ENCODE data around the gene GNA12.

GNA12 gene, protein sequence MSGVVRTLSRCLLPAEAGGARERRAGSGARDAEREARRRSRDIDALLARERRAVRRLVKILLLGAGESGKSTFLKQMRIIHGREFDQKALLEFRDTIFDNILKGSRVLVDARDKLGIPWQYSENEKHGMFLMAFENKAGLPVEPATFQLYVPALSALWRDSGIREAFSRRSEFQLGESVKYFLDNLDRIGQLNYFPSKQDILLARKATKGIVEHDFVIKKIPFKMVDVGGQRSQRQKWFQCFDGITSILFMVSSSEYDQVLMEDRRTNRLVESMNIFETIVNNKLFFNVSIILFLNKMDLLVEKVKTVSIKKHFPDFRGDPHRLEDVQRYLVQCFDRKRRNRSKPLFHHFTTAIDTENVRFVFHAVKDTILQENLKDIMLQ

DNA sequence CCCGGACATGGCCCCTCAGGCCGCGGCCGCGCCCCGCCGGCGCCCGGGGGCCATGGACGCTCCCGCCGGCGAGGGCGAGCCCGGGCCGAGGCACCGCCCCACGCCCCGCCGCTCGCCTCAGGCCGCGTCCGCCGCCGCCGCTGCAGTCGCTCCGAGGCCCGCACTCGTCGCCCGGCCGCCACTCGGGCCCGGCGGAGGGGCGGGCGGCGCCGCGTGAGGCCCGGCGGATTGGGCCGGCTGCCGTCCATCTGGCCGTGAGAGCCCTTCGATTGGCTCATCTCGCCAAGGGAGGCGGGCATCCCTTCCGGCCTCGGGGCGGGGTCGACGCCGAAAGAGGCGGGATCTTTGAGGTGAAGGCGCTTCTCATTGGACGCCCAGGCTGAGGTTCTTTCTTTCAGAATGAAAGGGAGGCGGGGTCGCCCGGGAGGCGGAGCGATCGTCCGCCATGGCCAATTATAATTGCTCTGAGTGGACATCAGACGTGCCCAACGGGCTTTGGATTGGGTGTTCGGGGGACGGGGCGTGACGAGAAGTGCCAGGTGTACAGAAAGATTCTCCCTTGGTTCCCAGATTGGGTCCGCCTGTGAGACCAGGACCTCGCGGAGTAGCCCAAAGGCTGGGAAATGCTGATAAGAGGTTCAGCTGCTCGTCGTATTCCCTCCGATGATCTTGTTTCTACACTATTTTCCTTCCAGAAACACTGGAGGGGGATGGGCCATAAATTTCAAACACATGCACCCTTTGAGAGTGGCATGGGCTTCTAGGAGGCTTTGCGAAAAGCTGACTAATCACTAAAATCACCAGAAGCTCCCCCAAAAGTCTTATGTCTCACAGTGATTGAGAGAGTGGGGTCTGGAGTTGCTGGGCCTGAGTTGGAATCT is at the start of gene GNA12:
Gene GNA12 (minus strand): TSS at position 156 of the 881 bp plus-strand sequence. CDS start 147 bp downstream, at position 9.
- DNase-seq = peak; percentile 81 to 99 (median 97)

DNA sequence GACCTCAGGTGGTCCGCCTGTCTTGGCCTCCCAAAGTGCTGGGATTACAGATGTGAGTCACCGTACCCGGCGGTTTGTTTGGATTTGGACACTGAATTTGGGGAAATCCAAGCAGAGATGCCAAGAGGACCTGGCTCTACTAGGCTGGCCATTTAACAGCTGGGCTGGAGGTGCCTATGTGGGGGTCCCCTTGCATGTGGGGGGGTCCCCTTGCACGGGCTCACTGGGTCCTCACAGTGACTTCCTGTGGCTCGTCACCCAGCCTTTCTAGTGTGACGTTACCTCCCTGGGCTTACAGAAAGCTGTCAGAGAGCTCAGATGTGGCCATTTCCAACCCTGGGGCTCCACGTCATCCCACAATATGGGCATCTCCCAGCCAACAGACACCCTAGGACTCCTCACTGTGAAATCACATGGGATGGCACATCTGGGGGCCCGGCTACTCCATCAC is 49.3 kb upstream of the GNA12 start:
- no peak for DNase-seq

DNA sequence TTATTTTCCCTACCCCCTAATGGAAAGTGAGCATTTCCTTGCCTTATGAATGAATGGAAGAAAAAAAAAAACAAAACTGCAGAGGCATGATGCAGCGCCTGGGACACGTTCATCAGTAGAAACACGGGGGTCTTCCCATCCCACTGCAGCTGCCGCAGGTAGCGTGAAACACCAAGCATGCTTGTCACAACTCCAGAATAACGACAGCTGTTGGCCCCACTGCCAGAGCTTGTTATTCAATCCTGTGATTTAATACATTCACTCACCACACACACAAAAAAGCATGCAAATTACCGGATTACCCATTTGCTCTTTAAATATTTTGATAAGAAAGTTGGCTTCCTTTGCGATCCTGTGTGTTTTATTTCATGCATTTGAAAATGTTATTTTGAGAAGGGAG is 48.4 kb upstream of the GNA12 start:
- DNase-seq = no peak

DNA sequence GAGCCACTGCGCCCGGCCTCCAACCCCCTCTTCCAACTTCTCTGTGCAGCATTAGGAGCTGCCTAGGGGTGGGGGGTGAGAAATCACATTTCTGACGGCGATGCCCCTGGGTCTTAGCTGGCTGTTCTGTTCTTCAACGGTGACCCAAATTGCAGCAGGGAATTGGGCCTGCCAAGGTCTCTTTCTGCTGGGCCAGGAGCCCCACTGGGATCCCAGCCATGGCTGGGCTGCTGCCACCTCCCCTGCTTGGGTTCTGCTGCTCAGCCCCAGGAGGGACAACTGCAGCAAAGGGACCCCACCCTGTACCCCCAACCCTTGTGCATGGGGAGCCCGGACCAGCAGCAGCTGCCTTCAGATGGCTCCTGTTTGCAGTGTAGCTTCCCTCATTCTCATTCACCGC is 43.7 kb upstream of the GNA12 start:
- peak in 7 of 58 donors; percentile 13 to 26 (median 16) for DNase-seq

DNA sequence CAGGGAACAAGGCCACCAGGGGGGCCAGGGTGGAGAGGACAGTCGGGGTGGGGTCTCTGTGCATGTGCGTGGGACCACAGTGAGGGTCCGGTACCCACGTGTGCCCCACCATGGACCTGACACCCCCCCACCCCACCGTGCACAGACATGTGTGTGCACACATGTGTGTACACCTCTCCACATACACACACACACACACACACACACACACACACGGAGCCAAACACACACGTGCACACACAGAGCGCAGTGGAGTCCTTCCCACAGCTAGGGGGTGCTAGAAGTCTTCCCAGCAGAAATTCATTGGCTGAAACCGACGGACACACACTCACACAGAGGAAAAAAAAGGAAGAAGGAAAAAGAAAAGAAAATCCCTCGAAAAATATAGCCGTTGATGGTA is 42.8 kb upstream of the GNA12 start:
- peak in 26 of 58 donors; percentile 5 to 64 (median 22) for DNase-seq

DNA sequence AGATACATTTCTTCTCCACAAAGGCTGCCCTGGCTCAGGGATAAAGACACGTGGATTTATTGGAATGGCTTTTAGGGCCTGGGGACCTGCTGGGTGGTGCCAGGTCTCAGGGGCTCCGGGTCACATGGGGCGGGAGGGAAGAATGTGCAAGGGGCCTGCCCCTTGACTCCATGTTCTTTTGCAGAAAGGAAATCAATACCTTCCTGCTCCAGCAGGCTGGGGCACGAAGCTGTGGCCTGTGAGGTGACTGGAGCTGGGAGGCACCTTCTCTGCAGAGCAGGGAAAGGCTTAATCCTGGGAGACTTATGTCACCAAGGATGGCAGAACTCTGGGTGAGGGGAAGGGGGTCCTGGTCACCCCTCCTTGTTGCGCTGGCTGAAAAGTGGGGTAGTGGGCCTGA is 42.3 kb upstream of the GNA12 start:
- no peak for DNase-seq

DNA sequence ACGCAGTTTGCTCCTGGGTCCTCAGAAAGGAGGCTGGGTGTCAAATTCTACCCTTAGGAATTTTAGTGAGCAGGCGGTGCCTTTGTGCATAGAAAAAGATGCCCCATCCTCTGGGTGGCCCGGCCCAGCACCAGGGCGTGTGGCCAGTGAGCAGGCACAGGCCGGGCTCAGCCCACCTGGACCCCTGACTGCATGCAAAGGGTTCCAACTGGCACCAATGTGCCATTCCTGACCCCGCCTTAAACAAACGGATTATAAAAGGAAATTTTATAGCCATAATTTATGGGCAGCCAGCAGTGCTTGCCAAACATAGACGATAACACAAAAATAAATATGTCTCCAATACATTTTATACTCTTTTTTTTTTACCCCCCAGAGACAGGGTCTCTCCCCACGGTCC is 40.1 kb upstream of the GNA12 start:
- DNase-seq = no peak

DNA sequence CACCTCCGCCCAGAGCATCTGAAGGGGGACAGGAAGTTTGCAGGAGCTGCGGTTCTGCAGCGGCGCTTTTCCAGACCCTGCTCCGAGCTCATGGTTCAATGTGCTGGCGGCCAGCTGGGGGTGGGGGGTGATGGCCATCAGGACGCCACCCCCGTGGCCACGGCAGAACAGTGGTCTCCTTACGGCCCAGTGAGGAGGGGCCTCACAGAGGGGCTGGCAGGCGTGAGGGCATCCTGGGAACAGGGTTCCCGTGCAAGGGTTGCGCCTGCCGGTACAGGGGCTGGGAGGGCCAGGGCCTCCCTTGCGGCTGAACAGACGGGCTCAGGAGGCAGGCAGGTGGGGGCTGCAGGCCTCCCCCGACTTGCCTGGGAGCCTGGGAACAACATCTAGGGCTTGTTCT is 39.0 kb upstream of the GNA12 start:
- DNase-seq = no peak

DNA sequence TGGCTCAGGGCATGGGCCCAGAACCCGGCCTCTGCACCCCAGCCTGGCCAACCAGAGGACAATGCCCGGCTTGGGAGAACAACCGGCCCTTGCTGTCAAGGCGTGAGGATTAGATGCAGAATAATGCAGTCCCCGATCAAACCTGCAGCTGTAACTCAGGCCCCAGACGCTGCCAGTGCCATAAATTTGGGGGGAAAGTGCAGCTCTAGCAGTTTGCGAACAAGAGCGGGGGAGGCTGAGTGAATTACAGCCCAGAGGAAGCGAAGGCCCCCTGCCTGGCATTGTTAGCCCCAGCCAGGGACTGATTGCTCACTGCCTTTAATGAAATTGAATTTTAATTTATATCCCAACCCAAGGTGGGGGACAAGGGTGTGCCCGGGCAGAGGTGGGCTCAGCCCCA is 38.0 kb upstream of the GNA12 start:
- no peak for DNase-seq

DNA sequence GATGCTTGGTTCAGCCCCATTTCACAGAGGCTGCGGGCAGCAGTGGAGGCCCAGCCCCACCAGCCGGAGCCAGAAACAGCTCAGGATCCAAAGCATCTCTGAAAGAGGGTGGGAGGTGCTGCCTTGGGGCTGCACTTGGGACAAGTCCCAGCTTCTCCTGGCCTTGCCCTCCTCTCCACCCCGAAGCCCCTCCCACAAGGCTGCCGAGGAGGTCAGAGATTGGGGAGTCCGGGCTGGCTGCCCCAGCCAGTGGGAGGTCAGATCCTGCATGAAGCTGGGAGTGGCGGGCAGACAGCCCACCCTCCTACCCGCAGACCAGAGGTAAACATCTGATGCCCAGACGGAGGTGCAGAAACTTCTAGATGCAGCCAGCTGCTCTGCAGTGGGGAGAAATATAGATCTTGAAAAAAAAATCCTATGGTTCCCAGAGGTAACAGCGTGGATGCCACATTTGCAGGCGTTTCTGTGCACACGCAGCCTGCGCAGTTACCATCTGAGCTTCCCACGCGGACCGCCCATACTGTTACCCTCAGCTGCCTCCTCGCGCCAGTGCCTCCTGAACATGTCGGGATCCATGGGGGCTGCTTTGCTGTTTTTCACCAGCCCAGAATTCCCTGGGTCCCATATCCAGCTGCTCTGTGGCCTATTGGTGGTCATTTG is 36.9 kb upstream of the GNA12 start:
- no peak for DNase-seq

DNA sequence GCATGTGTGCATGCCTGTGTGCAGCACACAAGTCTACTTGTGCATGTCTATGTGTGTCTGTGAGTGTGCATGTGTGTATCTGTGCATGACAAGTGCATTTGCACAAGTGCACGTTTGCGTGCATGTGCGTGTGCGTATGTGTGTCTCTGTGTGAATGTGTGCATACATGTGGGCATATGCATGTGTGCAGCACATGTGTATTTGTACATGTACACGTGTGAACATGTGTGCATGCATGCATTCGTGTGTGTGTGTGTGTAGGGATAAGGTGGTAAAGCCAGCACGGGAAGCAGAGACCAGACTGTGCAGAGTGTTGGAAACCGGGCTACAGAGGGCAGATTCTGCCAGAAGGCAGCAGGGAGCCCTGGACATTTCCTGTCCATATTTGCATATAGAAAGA is 35.9 kb upstream of the GNA12 start:
- no peak for DNase-seq

DNA sequence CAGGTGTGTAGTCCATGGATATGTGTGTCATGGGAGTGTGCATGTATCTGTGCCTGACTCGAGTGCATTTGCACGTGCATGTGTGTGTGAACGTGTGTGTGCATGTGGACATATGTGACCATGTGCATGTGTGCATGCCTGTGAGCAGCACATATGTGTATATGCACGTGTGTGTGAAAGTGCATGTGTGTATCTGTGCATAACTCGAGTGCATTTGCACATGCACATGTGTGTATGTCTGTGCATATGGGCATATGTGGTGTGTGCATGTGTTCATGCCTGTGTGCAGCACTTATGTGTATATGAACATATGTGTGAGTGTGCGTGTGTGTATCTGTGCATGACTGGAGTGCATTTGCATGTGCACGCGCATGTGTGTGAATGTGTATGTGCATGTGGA is 35.2 kb upstream of the GNA12 start:
- DNase-seq = no peak

DNA sequence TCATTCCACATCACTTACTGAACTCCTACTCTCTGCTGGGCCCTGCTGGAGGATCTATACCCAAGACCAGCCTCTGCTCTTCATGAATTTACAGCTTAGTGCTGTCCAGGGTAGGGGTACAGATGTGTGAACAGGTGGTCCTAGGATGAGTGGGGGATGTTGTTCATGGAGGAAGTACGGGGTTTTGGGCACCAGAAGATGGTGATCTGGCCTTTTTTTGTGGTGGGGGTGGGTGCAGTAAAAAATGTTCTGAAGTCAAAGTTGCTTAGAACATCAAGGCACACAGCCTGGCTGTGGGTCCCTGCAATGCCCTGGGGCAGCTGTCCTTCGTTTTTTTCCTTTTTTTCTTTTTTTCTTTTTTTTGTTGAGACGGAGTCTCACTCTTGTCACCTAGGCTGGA is 34.2 kb upstream of the GNA12 start:
- DNase-seq = no peak

DNA sequence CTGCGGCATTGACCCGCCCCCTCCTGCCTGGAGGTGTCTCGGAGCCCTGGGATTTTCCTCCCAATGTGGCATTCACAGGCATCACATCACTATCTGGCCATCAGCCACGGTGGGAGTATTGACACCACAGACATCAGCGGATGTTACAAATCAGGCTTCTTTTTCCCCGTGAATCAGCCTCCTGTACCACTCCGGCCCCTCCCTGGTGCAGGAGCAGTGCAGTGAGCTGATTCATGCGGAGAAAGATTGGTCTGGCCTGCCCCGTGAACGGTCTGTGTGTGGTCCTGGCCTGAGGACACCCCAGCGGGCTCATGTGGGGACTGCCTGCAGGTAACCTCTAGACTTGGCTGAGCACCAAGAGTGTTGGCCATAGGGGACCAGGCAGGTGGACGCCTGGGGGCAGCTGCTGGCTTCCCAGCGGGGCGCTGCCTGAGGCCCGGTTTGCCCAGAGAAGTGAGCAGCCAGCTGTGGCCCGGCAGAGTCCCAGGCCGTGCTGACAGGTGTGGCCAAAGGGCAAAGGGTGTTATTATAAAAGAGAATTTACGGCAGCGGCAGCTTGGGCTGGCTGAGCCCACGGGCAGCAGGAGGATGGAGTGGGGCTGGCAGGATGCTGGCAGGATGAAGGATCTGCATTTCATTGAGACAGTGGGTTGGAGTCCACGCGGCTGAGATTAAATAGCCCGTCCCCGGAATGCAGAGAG is 32.1 kb upstream of the GNA12 start:
- peak in 17 of 58 donors; percentile 12 to 58 (median 29) for DNase-seq

DNA sequence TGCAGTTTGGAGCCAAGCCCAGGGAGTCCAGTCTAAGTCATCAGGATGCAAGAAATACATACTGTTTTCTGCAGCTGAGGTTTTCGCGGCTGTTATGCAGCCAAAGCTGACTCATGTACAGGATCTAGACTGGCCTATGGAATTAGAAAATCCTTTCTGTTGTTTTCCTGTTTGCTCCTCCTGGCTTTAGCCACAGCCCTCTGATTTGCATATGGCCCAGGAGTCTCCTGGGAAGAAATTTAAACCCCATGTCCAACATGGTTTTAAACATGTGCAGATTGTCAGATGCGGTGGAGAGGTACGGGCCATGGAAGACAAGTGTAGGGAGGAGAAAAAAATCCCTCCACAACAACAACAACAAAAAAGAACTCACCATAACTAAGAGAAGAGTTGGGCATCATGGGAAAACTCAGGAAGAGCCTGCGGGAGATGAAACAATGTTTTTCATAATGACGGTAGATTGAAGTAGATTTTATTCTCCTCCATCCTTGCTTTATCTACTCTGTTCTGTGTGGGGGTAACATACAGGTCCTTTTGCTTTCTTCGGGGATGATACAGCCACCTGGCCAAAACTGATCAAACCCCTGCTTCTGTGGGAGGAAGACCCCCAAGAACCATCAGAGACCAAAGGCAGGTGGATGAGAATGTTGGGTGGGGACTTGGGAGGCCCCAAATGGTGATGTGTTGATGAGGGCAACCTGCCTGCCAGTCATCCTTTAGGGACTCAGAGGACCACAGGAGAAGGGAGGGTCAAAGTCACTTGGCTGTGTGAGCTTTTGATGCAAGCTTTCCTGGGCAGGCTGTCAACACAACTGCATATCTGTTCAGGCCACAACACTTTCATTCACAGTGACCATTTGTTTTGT is 29.8 kb upstream of the GNA12 start:
- peak in 12 of 58 donors; percentile 14 to 49 (median 26) for DNase-seq

DNA sequence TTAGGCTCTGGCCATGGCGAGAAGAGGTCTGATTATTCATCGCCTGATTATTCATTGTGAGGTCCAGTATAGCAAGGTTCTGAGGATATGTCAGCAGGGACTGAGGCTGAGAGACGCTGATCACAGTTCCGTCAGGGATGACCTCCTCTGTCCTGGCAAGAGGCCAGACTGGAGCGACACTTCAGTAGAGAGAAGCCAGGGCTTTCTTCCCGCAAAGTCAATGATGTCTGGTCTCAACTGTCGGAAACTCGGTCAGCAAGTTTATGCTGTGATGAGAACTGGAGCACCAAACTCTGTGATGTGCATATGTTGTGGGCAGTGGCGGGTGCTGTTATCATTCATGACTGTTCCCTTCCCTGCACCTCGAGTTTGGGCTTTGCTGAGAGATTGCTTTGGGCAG is 29.0 kb upstream of the GNA12 start:
- no peak for DNase-seq

DNA sequence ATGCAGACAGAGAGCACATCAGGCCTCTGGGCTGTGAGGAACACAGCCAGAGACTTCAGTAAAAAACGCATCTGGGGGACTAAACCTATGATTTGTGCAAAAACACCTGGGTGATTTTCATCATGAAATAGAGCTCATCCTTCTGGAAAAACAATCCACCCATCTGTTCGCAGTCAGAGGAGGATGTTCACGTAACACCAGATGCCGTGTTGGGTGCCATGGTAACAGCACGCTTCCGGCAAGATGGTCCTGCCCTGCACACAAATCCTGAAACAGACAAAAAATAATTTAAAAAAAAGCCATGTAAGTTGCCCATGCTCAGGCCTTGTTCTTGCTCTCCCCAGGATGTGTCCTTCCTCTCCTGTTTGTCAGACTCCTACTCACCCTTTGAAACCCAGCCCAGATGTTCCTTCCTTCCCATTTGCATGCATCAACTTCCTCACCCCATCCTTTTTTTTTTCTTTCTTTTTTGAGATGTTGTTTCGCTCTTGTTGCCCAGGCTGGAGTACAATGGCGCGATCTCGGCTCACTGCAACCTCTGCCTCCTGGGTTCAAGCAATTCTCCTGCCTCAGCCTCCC is 28.3 kb upstream of the GNA12 start:
- peak in 11 of 58 donors; percentile 9 to 47 (median 25) for DNase-seq

DNA sequence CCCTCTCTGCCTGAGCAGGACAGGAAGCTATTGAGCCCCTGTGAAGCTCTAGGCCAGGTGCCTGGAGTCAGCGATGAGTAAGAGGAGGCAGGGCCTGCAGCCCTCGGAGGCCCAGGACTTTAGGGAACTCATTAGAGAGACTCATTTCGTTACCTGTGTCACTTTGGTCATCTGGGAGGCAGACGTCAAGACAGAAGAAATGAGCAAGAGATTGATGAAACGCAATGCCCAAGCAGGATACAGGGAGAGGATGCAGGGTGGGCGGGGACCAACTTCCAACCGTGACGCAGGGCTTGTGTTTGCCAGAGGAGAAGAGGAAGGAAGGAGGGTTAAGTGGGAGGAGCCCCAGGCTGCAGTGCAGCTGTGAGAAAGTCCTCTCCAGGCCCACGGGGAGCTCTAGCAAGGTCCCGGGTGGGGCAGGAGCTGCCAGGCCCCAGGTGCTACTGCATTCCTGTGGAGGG is 26.4 kb upstream of the GNA12 start:
- DNase-seq = peak in 5 of 58 donors; percentile 11 to 24 (median 17)

DNA sequence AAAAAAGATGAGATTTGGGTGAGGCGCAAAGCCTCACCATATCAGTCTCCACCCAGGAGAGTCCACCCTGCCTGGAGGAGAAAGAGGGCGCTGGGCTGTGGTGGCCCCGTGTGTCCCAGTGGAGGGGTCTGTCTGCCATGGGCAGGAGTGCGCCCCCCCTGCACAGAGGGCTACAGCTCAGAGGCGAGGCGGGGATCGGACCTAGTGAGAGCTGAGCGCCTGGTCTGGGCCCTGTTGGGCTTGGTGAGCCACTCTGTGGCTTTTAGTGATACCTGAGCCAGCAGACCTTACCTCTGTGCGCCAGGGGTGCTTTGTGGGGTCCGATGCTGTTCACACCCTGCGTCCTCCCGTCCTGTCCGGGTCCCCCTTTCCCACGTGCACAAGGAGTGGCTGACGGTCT is 25.9 kb upstream of the GNA12 start:
- DNase-seq = no peak

DNA sequence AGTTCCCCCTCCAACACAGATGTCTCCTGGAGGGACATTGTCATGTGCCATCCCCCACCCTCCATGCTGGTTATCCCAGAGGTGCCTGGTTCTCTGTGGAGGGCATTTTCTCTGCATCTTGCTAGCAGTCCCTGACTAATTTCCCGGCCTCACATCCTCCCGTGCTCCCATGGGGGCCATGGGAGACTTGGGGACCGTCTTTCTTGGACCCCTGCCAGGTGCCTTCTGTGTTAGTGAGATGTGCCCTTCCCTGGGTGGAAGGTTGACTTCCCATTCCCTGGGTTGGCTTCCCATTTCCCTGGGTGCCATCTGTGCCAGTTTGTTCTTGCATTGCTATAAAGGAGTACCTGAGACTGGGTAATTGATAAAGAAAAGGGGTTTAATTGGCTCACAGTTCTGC is 22.5 kb upstream of the GNA12 start:
- DNase-seq = no peak
